Activated B cell treated with CpG ODN at 0.5 μM for 24 hours (primary cell): Measurements from ENCODE around the gene NCK2. TPM values are rescaled to one million over a fixed set of nuclear protein-coding genes. Genes with fewer than 3 reads are reported as not detected.

Experiments
- ATAC-seq: fragments of 200-7000 bp; cut with Tn5 transposase; one replicate; pipeline ENCODE4 v1.10.0; 2021; ENCODE audit warnings: low read depth, mild to moderate bottlenecking, moderate library complexity
- CTCF ChIA-PET: fragments of 350-600 bp; sonication (Branson Sonifier 250); formaldehyde crosslinking; loops from one replicate; lab custom pipeline; 2021; ENCODE audit warnings: antibody characterized with exemption; lab: Charles Lee
- POLR2A ChIA-PET: fragments of 350-600 bp; sonication (Branson Sonifier 250); formaldehyde crosslinking; loops from one replicate; lab custom pipeline; 2021; ENCODE audit warnings: antibody characterized with exemption; lab: Charles Lee
- DNase-seq: peaks from one replicate; pipeline ENCODE4 v3.0.0; 2022
- H3K27ac Mint-ChIP-seq: one replicate; pipeline ENCODE4 v1.8.0; 2020; ENCODE audit warnings: mixed read lengths
- H3K27me3 Mint-ChIP-seq: one replicate; pipeline ENCODE4 v1.8.0; 2021; ENCODE audit warnings: mixed read lengths
- H3K36me3 Mint-ChIP-seq: one replicate; pipeline ENCODE4 v1.8.0; 2021; ENCODE audit warnings: low read depth, mixed read lengths
- H3K4me1 Mint-ChIP-seq: one replicate; pipeline ENCODE4 v1.8.0; 2021; ENCODE audit warnings: mixed read lengths
- H3K4me3 Mint-ChIP-seq: one replicate; pipeline ENCODE4 v1.8.0; 2020; ENCODE audit warnings: mild to moderate bottlenecking, mixed read lengths
- H3K9me3 Mint-ChIP-seq: one replicate; pipeline ENCODE4 v1.8.0; 2020; ENCODE audit warnings: mixed read lengths
- CTCF ChIP-seq: fragments of 200-600 bp; IDR thresholded peaks from one replicate; pipeline ENCODE4 v1.8.0; 2022; ENCODE audit warnings: antibody characterized with exemption, mild to moderate bottlenecking
- intact Hi-C: fragments of 100-400 bp; cut with micrococcal nuclease; formaldehyde crosslinking; loops from one replicate; pipeline ENCODE4 v1.15.1; 2024
- total RNA-seq: library from RNA; stranded (reverse); gene quantifications from 2 replicates; pipeline ENCODE4 v1.2.3, GENCODE V29; 2022

Gene NCK2
- total RNA-seq, 1 donor from 2014 or later = 53.4 TPM

- intact Hi-C loops = loop anchor here (10.0 kb wide), 1 partner anchor 456 kb away; the partner anchor contains the start of gene C2orf49
- H3K36me3 Mint-ChIP-seq = peaks cover 12% of the 10 kb centered on the region
- peak overlapping the region; percentile 16 for H3K4me3 Mint-ChIP-seq
- ChIA-PET POLR2A (interaction anchor here (1.3 to 4.3 kb wide), 4 partner anchors 10 to 47 kb away, joined by 3 to 17 read pairs (median 8); no protein-coding TSS in a partner anchor), CTCF (no interaction called here)
- no peaks in the 10 kb centered on the region for H3K9me3 Mint-ChIP-seq
- TF ChIP-seq CTCF = no peak
- DNase-seq (no peak), ATAC-seq (no peak)
- H3K4me1 Mint-ChIP-seq = peaks cover 94% of the 10 kb centered on the region
- peak overlapping the region; percentile 41 for H3K27ac Mint-ChIP-seq
- no peaks in the 10 kb centered on the region for H3K27me3 Mint-ChIP-seq
Measured at GRCh38 chr2:105791229-105791628, 46.5 kb downstream of the NCK2 start.

GRCh38 chr2:105792561-105792960, 47.8 kb downstream of the NCK2 start:
- POLR2A ChIA-PET = interaction anchor here (0.5 to 1.3 kb wide), 2 partner anchors 12 to 142 kb away, joined by 3 read pairs; no protein-coding TSS in a partner anchor
- Mint-ChIP-seq H3K4me3 (no peak overlapping the region), H3K4me1 (peaks cover 94% of the 10 kb centered on the region), H3K27ac (no peak overlapping the region), H3K9me3 (no peaks in the 10 kb centered on the region), H3K36me3 (peaks cover 12% of the 10 kb centered on the region), H3K27me3 (no peaks in the 10 kb centered on the region)
- CTCF ChIA-PET = no interaction called here
- no peak for ATAC-seq
- DNase-seq = no peak
- intact Hi-C loops = loop anchor here (10.0 kb wide), 1 partner anchor 458 kb away; the partner anchor contains the start of gene C2orf49
- TF ChIP-seq CTCF = no peak

DNA sequence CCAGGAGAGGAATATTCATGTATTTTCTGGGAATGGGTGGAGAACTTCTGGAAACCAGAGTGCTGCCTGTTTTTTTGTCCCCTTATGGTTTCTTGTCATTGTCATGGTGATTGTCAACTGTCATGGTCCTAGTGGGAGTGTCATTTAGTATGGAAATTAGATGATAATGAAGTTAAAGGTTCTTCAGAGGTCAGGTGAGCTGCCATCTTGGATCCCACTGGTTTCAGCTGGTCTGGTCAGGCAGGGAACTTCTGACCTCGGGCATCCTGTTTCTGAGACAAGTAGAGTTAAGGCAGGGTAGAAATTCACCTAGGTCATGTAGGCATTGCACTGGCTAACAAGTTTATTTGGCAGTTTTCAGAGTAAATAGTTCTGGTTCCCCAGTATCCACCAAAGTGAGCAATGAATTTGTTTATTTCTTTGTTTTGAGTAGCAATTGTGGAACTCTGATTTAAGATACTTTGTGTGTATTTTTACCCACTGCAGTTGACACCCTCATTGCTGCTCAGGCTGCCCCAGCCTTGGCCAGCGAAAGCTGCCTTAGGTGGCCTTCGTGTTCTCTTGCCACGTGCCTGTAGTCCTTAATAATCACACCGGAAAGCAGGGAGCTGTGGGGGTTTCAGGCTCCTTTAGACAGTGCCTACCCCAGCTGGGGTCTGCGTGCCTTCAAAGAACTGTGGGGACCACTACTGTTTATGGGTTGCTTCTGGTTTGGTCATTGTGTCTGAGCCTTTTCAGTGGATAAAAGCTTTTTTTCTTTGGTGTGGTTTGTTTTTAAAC, 48.7 kb downstream of the NCK2 start:
- Mint-ChIP-seq H3K36me3 (peaks cover 10% of the 10 kb centered on the region), H3K27me3 (no peaks in the 10 kb centered on the region)
- DNase-seq = no peak

DNA sequence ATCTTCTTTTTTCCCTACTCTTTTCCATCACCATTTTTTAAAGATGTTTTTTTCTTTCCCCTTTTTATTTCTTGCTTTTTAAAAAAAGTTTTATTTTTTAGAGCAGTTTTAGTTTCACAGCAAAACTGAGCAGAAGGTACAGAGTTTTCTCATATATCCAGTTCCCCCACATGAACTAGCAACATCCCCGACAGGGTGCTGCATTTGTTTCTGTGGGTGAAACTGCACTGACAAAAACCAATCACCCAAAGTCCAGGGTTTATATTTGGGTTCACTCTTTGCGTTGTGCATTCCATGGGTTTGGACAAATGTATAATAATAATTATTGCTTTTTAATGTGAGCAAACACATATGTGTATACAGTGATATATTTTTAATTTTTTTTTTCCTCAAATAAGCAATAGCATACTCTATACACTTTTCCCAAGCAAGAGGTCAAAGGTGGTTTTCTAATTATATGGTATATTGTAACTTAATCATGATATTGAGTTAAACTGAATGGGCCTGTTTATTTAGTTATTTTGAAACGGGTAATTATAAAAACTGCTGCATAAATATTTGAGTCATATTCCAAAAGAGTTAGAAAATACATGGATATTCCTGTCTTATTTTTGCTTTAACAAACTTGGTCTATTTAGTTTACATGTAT, 50.3 kb downstream of the NCK2 start:
- DNase-seq (no peak), ATAC-seq (no peak)
- peak overlapping the region; percentile 73 for H3K4me3 Mint-ChIP-seq
- peak overlapping the region; percentile 90 for H3K27ac Mint-ChIP-seq
- intact Hi-C loops = loop anchor here (10.0 kb wide), 1 partner anchor 460 kb away; the partner anchor contains the start of gene C2orf49
- H3K9me3 Mint-ChIP-seq = no peaks in the 10 kb centered on the region
- H3K4me1 Mint-ChIP-seq = peaks cover 95% of the 10 kb centered on the region
- TF ChIP-seq CTCF = no peak
- no peaks in the 10 kb centered on the region for H3K27me3 Mint-ChIP-seq
- ChIA-PET CTCF (no interaction called here), POLR2A (interaction anchor here (1.4 kb wide), 1 partner anchor 49 kb away, joined by 8 read pairs; no protein-coding TSS in a partner anchor)
- H3K36me3 Mint-ChIP-seq = peaks cover 10% of the 10 kb centered on the region

More for the DNA sequence above, 48.7 kb downstream of the NCK2 start:
- POLR2A ChIA-PET = no interaction called here
- ATAC-seq = no peak
- H3K27ac Mint-ChIP-seq = peak overlapping the region; percentile 56
- TF ChIP-seq CTCF = no peak
- intact Hi-C loops = loop anchor here (10.0 kb wide), 1 partner anchor 459 kb away; the partner anchor contains the start of gene C2orf49
- H3K4me1 Mint-ChIP-seq = peaks cover 95% of the 10 kb centered on the region
- no peak overlapping the region for H3K4me3 Mint-ChIP-seq
- CTCF ChIA-PET = no interaction called here
- H3K9me3 Mint-ChIP-seq = no peaks in the 10 kb centered on the region

- no peak for ATAC-seq
- no peak for DNase-seq
Measured at GRCh38 chr2:105795575-105795934, 50.8 kb downstream of the NCK2 start.

More at GRCh38 chr2:105795575-105795934, 50.8 kb downstream of the NCK2 start:
- Mint-ChIP-seq H3K4me3 (peak overlapping the region; percentile 73), H3K36me3 (peaks cover 9% of the 10 kb centered on the region), H3K27me3 (no peaks in the 10 kb centered on the region), H3K9me3 (no peaks in the 10 kb centered on the region), H3K4me1 (peaks cover 95% of the 10 kb centered on the region), H3K27ac (peak overlapping the region; percentile 90)
- ChIA-PET POLR2A (interaction anchor here (1.4 kb wide), 1 partner anchor 50 kb away, joined by 8 read pairs; no protein-coding TSS in a partner anchor), CTCF (no interaction called here)
- intact Hi-C loops = loop anchor here (10.0 kb wide), 1 partner anchor 461 kb away; the partner anchor contains the start of gene C2orf49
- no peak for TF ChIP-seq CTCF
